M059J (cell line): ENCODE measurements around the gene OSBPL8. TPM values are rescaled to one million over a fixed set of nuclear protein-coding genes. Genes with fewer than 3 reads are reported as not detected.

Experiments
- DNase-seq: peaks from one replicate; pipeline ENCODE4 v3.0.0-alpha.2; 2012; ENCODE audit warnings: low read depth
- total RNA-seq: library from RNA; depleted of rRNA; stranded (reverse); fragments of >200 nt; shearing (Covaris generic); gene quantifications from 2 replicates; pipeline ENCODE4 v1.2.3, GENCODE V29; 2014; rRNA removed

OSBPL8 gene, protein sequence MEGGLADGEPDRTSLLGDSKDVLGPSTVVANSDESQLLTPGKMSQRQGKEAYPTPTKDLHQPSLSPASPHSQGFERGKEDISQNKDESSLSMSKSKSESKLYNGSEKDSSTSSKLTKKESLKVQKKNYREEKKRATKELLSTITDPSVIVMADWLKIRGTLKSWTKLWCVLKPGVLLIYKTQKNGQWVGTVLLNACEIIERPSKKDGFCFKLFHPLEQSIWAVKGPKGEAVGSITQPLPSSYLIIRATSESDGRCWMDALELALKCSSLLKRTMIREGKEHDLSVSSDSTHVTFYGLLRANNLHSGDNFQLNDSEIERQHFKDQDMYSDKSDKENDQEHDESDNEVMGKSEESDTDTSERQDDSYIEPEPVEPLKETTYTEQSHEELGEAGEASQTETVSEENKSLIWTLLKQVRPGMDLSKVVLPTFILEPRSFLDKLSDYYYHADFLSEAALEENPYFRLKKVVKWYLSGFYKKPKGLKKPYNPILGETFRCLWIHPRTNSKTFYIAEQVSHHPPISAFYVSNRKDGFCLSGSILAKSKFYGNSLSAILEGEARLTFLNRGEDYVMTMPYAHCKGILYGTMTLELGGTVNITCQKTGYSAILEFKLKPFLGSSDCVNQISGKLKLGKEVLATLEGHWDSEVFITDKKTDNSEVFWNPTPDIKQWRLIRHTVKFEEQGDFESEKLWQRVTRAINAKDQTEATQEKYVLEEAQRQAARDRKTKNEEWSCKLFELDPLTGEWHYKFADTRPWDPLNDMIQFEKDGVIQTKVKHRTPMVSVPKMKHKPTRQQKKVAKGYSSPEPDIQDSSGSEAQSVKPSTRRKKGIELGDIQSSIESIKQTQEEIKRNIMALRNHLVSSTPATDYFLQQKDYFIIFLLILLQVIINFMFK
- total RNA-seq: 32.0 and 44.2 TPM in 2 replicates

DNA sequence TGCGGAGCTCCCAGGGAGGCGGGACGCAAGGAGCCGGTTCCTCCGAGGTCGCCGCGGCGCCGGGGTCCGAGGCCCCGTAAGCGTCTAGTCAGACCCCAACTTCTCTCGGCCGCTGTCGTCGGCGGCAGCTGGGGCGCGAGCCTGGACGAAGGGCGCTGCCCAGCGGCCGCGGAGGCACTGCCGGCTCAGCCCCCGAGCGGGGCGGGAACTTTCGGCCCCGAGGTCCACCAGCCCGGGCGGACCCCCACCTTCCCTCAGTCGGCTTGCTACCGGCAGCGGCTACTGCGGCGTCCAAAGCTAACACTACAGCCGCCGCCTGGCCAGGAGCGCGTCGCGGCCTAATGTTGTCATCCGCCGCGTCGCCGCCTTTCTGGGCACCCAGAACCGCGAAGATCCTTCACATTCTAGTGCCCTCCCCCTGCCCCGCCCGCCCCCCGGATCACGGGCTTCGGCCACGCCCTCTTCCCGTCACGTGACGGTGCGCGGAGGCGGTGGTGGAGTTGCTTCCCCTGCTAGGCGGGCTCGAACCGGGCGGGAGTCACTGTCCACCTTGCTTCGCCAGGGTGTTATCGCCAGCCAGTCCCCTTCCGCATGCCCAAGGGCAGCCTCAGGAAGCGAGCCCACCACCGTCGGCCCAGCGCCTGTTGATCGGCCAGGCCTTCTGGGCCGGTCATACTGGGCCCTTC, at the start of gene OSBPL8:
TSS of gene OSBPL8 (minus strand) at position 372 of the 686 bp plus-strand sequence. CDS start 72,220 bp downstream, outside the sequence.
- peak; percentile 92 for DNase-seq

DNA sequence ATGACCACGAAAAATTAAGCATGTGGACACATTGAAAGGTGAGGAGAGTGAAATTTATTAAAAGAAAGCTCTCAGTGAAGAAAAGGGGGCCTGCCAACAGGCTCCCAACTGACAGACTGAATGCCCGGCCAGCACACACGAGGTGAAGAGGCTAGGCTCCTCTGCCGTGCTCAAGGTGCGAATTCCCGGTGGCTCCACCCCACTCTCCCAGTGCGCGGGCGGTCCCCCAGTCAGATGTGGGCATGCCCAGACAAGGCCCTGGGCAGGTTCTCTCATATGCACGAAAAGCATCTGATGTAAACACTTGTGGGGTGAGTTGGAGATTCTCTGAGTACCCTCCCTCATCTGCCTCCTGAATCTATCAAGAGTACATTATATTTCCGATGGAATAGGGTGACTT, 48.5 kb upstream of the OSBPL8 start:
- no peak for DNase-seq

DNA sequence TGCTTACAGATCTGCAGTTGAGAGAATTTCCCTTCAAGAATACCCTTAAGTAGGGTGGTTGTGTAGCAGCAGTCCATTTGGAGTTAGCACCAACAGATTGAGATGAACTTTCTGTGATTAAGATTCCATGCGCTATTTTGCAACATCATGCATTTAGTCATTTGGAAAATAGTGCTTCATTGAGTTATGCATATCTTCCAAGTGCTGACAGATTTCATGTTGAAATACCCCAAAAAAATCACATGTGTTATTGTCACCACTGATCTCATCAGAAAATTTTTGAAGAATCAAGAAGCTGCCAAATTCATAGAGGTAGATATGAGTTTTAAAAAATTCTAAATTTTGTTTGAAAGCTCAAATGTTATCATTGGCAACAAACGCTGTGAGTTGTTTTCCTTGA, 35.5 kb upstream of the OSBPL8 start:
- DNase-seq: no peak

DNA sequence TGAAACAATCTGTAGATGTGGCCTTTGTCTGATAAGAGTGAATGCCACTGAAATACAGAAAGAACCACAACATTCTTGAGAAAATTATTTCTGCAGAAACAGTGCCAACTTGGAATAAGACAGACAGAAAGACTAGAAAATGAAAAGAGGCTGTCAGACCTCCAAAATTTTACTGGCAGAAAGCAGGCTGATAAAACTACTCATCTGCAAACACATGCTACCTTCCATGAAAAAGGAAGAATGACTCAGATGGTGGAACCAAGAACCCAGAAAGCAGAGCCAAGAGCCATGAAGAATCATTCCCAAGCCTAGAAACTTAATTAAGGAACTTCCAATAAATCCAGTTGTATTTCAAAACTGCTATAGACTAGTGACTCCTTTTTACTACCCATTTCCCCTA, 31.9 kb upstream of the OSBPL8 start:
- DNase-seq: peak; percentile 62

DNA sequence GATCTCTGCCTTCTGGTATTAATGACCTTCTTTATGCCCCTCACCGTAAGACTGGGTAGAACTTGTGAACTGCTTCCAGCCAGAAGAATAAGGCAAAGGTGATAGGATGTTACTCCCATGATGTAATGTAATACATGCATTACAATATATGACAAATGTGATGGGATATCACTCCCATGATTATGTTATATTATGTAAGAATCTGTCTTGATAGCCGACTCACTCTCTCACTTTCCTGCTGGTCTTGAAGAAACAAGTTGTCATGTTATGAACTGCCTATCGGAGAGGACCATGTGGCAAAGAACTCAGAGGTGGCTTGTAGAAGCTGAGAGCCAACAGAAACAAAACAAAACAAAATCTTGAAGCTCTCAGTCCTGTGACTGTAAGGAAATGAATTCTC, 30.6 kb upstream of the OSBPL8 start:
- DNase-seq: no peak

DNA sequence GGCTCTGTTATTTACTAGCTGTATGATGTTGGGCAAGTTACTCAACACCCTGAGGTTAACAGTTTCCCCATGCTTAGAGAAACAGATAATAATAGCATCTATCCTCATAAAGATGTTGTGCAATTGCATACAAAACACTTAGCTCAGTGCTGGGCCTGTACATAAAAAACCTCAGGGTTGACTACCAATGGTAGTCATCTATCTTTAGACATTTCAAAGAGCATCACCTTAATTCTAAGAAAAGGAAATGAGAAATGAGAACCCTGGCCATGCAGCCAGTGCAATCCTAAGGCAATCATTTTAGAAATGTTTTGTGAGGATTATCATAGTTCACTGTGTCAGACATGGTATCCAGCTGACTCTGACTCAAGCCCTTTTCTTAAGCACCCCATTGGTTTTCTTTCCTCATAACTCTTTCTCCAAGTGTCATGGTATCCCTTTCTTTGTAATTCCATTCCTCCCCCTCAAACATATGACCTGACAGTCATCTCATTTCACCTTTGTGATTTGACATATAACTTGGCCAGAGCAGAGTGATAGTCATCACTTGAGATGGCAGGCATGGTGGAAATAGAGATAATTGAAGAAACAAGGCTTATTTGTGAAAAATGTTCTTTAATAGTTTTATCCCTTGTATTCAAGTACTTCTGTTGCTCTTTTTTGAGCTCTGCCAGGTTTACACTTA, 29.5 kb upstream of the OSBPL8 start:
- peak; percentile 29 for DNase-seq

DNA sequence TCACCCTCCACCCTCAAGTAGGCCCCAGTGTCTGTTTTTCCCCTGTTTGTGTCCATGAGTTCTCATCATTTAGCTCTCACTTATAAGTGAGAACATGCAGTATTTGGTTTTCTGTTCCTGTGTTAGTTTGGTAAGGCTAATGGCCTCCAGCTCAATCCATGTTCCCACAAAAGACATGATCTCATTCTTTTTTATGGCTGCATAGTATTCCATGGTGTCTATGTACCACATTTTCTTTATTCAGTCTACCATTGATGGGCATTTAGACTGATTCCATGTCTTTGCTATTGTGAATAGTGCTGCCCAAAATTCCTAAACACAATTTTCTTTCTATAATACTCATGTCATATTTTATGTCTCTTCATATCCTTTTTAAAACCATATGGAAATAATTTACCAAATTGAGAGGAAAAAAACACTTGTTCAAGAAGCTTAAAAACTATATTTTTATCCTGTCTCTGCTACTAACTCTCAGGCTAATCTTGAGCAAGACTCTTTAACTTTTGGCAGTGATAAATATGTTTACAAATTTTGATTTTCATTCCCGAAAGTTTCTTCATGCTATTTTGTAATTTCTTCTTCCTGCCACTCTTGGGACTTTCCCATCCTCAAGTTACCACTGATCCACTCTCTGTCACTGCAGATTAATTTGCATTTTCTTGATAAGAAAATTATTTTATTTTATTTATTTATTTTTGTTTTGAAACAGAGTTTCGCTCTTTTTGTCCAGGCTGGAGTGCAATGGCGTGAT, 28.0 kb upstream of the OSBPL8 start:
- no peak for DNase-seq

DNA sequence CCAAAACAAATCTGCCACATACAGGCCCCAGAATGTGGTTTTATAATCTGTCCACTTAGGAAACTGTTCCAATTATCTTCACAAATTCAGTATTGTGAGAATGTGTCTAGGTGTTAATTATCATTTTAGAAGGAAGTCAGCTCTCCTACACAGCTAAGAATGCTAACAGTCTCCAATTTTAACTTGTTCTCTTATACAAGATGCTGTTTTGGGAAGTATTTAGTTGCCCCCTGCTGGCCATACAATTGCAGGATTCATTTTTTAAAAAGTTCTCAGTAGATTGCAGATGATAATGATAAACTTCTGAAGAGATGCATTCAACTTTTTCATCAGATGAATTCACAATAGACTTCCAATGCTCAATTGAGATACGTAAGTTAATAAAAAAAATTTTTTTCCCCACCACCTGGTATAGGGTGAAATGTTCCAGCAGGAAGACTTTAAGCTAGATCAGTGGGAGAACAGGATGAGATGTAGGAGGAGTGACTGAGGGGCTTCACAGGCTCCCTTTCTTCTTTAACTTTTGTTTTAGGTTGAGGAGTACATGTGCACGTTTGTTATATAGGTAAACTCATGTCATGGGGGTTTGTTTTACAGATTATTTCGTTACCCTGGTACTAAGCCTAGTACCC, 27.3 kb upstream of the OSBPL8 start:
- peak; percentile 54 for DNase-seq

DNA sequence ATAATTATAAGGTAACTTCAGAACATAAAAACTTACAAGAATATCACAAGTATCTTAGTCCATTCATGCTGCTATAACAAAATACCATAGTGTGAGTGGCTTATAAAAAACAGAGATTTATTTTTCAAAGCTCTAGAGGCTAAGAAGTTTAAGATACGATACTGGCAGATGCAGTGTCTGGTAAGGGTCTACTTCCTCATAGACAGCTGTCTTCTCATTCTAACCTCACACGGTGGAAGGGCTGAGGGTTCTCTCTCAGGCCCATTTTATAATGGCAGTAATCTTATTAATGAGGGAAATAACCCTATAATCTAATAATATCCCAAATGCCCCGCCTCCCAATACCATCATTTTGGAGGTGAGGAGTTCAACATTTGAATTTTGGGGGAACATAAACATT, 23.7 kb upstream of the OSBPL8 start:
- DNase-seq: no peak

DNA sequence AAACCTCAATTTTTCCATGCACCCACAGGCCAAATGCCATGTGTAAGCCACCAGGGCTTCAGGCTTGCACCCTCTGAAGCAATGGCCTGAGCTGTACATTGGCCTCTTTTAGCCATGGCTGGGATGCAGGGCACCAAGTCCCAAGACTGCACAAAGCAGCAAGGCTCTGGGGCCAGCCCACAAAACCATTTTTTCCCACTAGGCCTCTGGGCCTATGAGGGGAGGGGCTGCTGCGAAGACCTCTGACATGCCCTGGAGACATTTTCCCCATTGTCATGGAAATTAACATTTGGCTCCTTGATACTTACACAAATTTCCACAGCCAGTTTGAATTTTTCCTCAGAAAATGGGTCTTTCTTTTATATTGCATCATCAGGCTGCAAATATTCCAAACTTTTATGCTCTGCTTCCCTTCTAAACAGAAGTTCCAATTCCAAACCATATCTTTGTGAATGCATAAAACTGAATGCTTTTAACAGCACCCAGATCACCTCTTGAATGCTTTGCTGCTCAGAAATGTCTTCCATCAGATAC, 14.3 kb upstream of the OSBPL8 start:
- no peak for DNase-seq

DNA sequence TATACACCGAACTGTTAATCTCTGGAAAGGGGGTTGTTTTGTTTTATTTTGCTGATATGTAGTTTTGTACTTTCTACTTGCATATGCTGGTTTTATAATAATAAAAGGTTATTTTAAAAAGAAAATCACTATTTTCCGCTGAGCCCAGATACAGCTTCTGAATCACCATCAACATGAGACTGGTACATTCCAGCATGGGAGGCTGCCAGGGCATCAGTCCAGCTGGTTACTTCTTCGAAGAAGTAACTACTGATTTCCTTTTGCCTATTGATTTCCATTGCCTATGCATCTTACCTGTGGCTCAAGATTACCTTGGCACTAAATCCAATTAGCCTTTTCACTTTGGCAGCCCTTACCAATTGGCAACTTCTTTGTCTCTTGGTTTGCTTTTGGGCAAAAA, 11.7 kb upstream of the OSBPL8 start:
- no peak for DNase-seq

DNA sequence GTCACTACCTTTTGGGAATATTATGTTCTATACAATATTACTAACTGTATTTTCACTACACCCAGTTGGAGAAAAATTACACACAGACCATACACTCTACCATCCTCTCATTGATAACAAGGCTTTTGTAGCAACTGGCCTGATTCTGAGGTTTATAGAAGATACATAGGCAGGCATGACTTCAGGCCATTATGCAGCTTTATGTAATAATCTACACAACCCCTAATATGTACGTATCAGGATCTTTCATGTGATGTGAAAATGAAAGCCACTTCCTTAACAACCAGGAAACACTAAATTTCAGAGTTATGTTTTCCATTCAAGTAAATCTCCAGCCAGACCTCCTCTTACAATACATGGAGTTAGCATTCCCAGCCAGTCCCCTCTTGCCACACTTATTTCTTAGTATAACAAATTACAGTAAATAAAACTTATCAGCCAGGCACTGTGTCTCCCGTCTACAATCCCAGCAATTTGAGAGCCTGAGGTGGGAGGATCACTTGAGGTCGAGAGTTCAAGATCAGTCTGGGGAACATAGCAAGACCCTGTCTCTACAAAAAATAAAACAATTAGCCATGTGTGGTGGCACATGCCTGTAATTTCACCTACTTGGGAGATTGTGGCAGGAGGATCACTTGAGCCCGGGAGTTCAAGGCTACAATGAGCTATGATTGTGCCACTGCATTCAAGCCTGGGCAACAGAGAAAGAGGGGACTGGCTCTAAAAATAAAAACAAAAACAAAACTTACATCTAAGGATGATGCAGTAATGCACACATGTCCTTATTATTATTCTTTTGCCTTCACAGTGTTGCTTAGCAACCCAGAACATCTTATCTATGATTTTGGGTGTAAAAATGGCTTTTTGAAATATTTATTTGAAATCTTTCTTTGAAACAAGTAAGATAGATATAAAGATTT, 10.4 kb upstream of the OSBPL8 start:
- no peak for DNase-seq

DNA sequence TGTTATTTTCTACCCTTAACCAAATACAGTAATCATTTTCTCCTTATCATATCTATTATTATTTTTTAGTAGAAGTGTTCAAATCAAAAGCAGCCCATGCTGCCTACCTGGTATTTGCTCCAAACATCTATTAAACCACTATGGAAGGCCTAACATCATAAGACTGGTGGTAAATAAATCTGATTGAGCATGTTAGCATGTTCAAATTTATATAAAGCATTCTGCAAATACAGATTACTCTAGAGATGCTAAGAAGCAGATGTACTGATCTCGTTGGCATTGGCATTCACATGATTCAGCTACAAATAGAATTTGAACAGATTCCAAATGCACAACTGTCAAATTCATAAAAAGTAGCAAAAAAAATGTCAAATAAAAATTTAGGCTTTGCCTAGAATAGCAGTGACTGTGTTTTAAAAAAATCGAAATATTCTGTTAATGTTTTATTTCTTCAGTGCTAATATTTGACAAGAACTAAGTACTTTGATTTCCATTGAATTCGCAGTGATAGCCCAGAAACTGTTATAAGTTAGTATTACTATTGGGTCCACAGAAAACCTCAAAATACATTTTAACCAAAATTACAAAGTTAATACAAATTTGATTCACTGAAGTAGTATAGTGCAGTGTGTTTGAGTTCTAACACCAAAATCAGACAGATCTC, 9.4 kb upstream of the OSBPL8 start:
- no peak for DNase-seq

DNA sequence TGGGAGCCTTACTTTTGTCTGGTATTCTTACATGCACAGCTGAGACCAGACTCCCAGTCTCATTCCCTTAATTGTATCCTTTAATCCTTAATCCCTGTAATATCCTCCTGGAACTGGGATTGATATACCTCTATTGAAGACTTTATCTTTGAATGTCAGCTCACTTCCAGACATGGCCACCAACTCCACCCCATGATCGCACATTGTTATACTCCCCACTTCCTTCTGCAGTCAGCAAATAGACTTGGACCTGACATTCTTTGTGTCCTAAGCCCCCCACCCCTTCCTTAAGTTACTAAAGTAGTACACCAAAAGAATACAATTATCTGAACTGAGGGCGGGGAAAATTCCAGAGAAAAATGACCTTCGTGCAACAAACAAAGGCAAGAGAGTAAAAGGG, 8.6 kb upstream of the OSBPL8 start:
- DNase-seq: no peak

DNA sequence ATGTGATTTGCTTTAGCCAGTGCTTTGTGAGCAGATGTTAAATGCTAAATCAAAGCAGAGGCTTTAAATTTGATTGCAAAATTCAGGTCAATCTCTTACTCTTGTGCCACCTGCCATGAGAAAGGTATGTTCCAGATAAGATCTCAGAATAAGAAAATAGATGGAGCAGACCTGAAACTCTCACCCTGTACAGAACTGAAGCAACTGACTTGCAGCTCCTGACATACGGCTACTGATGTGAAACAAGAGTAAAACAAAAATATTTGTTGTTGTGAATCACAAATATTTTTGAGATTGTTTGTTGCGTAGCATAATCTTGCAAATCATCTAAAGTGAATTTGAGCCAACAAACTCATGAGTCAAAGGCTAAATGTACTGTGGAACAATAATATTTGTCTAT, 3.5 kb upstream of the OSBPL8 start:
- DNase-seq: no peak

DNA sequence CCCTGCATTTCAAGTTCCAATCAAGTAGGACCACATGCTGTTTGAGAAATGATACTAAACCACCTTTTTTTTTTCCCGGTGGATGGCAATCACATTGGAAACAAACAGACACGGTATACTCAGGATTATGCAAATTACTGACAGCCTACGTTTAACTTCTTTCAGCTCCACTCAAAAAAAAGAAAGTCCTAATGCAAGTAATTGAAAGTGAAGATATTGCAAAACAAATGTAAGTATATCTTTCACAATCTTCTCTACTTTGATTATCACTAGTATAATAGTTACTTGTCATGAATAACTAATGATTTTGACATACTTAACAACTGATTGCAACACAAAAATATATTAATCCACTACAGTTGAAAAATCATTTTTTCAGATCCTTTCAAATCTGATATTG, 2.6 kb upstream of the OSBPL8 start:
- DNase-seq: no peak

DNA sequence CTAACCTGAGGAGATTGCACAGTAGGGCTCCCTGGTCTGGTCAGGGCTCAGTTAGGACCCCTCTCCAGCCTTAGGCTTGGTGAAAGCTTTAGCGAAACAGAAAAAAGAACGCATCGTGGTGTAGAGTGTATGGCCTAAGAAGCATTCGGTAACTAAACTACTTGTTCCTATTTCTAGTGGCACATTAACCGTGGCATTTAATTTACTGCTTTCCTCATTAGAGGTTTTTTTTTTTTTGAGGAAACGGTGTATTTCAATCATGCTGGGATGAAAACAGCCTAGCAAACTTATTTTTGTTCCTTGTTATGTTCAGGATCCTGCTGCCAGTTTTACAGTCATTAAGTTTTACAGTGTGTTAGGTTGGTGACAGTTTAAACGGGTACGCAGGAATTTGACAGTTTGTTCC, 518 bp upstream of the OSBPL8 start:
- no peak for DNase-seq

DNA sequence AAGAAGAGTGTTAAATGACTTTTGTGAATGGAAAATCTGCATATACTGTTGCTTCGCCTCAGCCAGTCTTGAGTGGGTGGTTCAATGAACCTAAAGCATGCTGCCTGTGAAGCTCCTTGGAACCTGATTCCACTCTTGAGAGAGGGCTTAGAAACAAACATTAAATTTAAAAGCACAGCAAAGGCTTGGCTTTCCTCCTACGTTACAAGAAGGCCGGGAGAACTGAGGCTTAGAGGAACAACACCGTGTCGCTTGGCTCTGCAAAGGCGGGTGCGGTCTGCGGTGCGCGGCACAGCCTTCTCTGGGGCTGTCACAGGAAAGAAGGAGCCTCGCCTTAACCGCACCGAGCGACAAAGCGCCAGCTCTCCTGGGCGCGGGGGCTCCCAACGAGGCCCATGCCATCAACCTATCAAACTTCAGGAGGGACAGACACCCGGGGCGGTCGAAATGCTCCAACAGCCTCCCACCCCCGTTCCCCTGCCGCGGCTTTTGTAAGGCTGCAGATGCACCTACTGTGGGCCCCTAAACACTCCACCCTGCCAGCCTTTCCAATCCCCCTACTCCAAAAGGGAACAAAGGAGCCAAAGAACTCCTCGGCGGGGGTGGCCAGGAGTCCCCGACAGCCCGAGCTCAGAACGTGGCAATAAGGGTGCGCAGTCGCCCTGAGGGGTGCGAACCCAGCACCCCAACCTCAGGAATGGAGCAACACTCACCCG, 729 bp downstream of the OSBPL8 start:
- DNase-seq: peak; percentile 61
